Measurements from ENCODE around the gene SNRNP27. TPM values are rescaled to one million over a fixed set of nuclear protein-coding genes. Genes with fewer than 3 reads are reported as not detected.
A peak's percentile ranks its signal among the peaks of the same experiment; 100 is the strongest.

SNRNP27 gene
- total and polyA plus RNA-seq, 9 of the 15 experiments (the other 6 are each of a cell fraction or from before 2014, with no cell fraction given), result 29.2 to 102 (median 65.7) TPM

GRCh38 chr2:69914164-69914949 lies 20.6 kb downstream of the SNRNP27 start (continued):
- TF ChIP-seq MLX (CRISPR knock-in tag; conservative IDR thresholded peaks at IDR 0.05) (no peak), SREBF2 (CRISPR knock-in tag; IDR thresholded peaks at IDR 0.05) (no peak), CBX5 (IDR thresholded peaks at IDR 0.05; ENCODE audit: borderline replicate concordance, low read depth) (0 out of 2 replicates have a peak, but pooled peaks have one; percentile 35), ZNF511 (CRISPR knock-in tag; IDR thresholded peaks at IDR 0.05) (peak; percentile 84), ELF4 (CRISPR knock-in tag; IDR thresholded peaks at IDR 0.05) (no peak), SMARCB1 (IDR thresholded peaks at IDR 0.05; ENCODE audit: insufficient read length, low read depth) (no peak), GABPA (tag; conservative IDR thresholded peaks at IDR 0.05; ENCODE audit: low read depth) (peak; percentile 76; the same call in 1 of the 2 replicates), HNRNPUL1 (IDR thresholded peaks at IDR 0.05; ENCODE audit: low read length) (no peak), MBD2 (IDR thresholded peaks at IDR 0.05; ENCODE audit: borderline replicate concordance, low read depth) (peak; percentile 96), SFPQ (IDR thresholded peaks at IDR 0.05; ENCODE audit: low read depth, low read length) (no peak), ZNF263 (CRISPR knock-in tag; IDR thresholded peaks at IDR 0.05; ENCODE audit: borderline replicate concordance) (peak; percentile 49; the same call in 1 of the 2 replicates), TCF3 (CRISPR knock-in tag; IDR thresholded peaks at IDR 0.05) (peak; percentile 12; the same call in 1 of the 2 replicates), NCOA1 (IDR thresholded peaks at IDR 0.05; ENCODE audit: low read depth) (no peak), RNF2 (IDR thresholded peaks at IDR 0.05) (peak; percentile 87), USF1 (CRISPR knock-in tag; IDR thresholded peaks at IDR 0.05) (peak; percentile 28), ZNF347 (CRISPR knock-in tag; IDR thresholded peaks at IDR 0.05; ENCODE audit: low read depth) (no peak), MTA3 (IDR thresholded peaks at IDR 0.05; ENCODE audit: borderline replicate concordance) (peak; percentile 82; the same call in 1 of the 2 replicates), ZEB2 (IDR thresholded peaks at IDR 0.05) (no peak), ZC3H4 (CRISPR knock-in tag; IDR thresholded peaks at IDR 0.05; ENCODE audit: borderline replicate concordance) (no peak), ZFP91 (CRISPR knock-in tag; IDR thresholded peaks at IDR 0.05) (no peak), EP300 (IDR thresholded peaks at IDR 0.05; ENCODE audit: low read length) (peak; percentile 23), ZNF133 (CRISPR knock-in tag; IDR thresholded peaks at IDR 0.05) (no peak)
